Endothelial cell of umbilical vein (primary cell): Measurements from ENCODE around the gene FAM72D.
"Not testable (repeated sequence)": the region's sequence is repeated elsewhere in the genome, so short reads cannot be mapped to it uniquely, and the experiment has no call there.

ENCODE experiments used
- CTCF ChIP-seq, 2 donors: IDR thresholded peaks; 1 replicate in 1 of 2; 2 replicates in 1 of 2; pipeline ENCODE4 v1.5.1; 2011; ENCODE audit warnings: low read length in 2 of 2, mild to moderate bottlenecking in 2 of 2, moderate library complexity in 2 of 2, control low read depth in 1 of 2, inconsistent platforms in 1 of 2, low read depth in 1 of 2; ENCODE audit not compliant: insufficient read depth in 1 of 2; ENCODE audit errors: extremely low read depth in 1 of 2
- EZH2 ChIP-seq: IDR thresholded peaks from 2 replicates; pipeline ENCODE4 v1.6.1; 2012; ENCODE audit warnings: borderline replicate concordance, low read depth, mild to moderate bottlenecking, moderate library complexity, low read length, inconsistent platforms; ENCODE audit not compliant: severe bottlenecking
- FOS ChIP-seq: IDR thresholded peaks from 2 replicates; pipeline ENCODE4 v1.6.1; 2011; ENCODE audit warnings: mild to moderate bottlenecking, low read length, moderate library complexity, borderline replicate concordance; ENCODE audit not compliant: insufficient read depth
- POLR2A ChIP-seq: IDR thresholded peaks from 2 replicates; pipeline ENCODE4 v1.6.1; 2012; ENCODE audit warnings: low read depth, mild to moderate bottlenecking, control low read depth, low read length
- TF ChIP-seq, protein P1 (sequence below): IDR thresholded peaks from 2 replicates; pipeline ENCODE4 v1.6.1; 2011; ENCODE audit not compliant: insufficient read depth, insufficient read length

- TF ChIP-seq CTCF (IDR thresholded peaks at IDR 0.05; ENCODE audit: extremely low read depth in 1 of 2, insufficient read depth in 1 of 2, low read depth in 1 of 2, low read length in 2 of 2); POLR2A; EZH2; FOS: not testable (repeated sequence)
- TF ChIP-seq, protein P1, sequence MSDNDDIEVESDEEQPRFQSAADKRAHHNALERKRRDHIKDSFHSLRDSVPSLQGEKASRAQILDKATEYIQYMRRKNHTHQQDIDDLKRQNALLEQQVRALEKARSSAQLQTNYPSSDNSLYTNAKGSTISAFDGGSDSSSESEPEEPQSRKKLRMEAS: not testable (repeated sequence)
Observed at GRCh38 chr1:145074021-145074559, 21.7 kb upstream of the FAM72D start.
